SU-DHL-6 (cell line): ENCODE data around the gene DHRS7B.

ENCODE experiments used
- H2AFZ ChIP-seq: fragments of 200-600 bp; sonication (generic); 2 replicates; pipeline ENCODE4 v1.6.1; 2014; ENCODE audit warnings: low read depth, mild to moderate bottlenecking, moderate library complexity, mixed read lengths, antibody characterized with exemption, low read length; ENCODE audit not compliant: severe bottlenecking
- H3F3A ChIP-seq: fragments of 200-600 bp; shearing (Covaris generic); 2 replicates; pipeline ENCODE4 v1.6.0; 2016; ENCODE audit warnings: antibody characterized with exemption, mild to moderate bottlenecking; ENCODE audit not compliant: insufficient read depth
- H3K27ac ChIP-seq: fragments of 200-600 bp; sonication (generic); 2 replicates; pipeline ENCODE4 v1.5.1; 2016; ENCODE audit warnings: low read depth, mild to moderate bottlenecking, low read length, moderate library complexity, mixed read lengths
- H3K27me3 ChIP-seq: fragments of 200-600 bp; sonication (generic), shearing (Covaris generic); 2 replicates; pipeline ENCODE4 v1.6.0; 2014; ENCODE audit warnings: mild to moderate bottlenecking, low read length
- H3K36me3 ChIP-seq: fragments of 200-600 bp; sonication (generic); 2 replicates; pipeline ENCODE4 v1.6.1; 2014; ENCODE audit warnings: mild to moderate bottlenecking, low read length, mixed read lengths
- H3K4me2 ChIP-seq: fragments of 300-600, 200-600 bp; shearing (Covaris generic), sonication (generic); 2 replicates; pipeline ENCODE4 v1.6.0; 2014; ENCODE audit warnings: low read length, low read depth, mild to moderate bottlenecking; ENCODE audit not compliant: poor library complexity, severe bottlenecking
- H3K4me3 ChIP-seq: fragments of 200-600 bp; sonication (generic); 2 replicates; pipeline ENCODE4 v1.5.1; 2014; ENCODE audit warnings: antibody characterized with exemption, low read length, mild to moderate bottlenecking, mixed read lengths; ENCODE audit not compliant: insufficient read depth, poor library complexity, severe bottlenecking
- H3K79me2 ChIP-seq: fragments of 200-600 bp; sonication (generic); 2 replicates; pipeline ENCODE4 v1.6.1; 2014; ENCODE audit warnings: mild to moderate bottlenecking, low read length, moderate library complexity; ENCODE audit not compliant: insufficient read depth
- H3K9ac ChIP-seq: fragments of 200-600 bp; sonication (generic); 2 replicates; pipeline ENCODE4 v1.7.0; 2014; ENCODE audit warnings: mild to moderate bottlenecking, low read length
- H3K9me2 ChIP-seq: fragments of 200-600 bp; sonication (generic); replicated peaks from 2 replicates; pipeline ENCODE4 v1.6.1; 2014; ENCODE audit warnings: low read length; ENCODE audit not compliant: insufficient read depth
- H3K9me3 ChIP-seq: fragments of 200-600 bp; sonication (generic); 2 replicates; pipeline ENCODE4 v1.6.1; 2014; ENCODE audit warnings: low read length, mixed read lengths; ENCODE audit not compliant: insufficient read depth
- H4K20me1 ChIP-seq: fragments of 200-600 bp; sonication (generic); 2 replicates; pipeline ENCODE4 v1.6.1; 2014; ENCODE audit warnings: low read depth, mild to moderate bottlenecking, antibody characterized with exemption, low read length, moderate library complexity, mixed read lengths
- EZH2phosphoT487 ChIP-seq: fragments of 200-600 bp; sonication (generic), shearing (Covaris generic); conservative IDR thresholded peaks from 2 replicates; pipeline ENCODE4 v1.6.1; 2018; ENCODE audit warnings: mild to moderate bottlenecking, antibody characterized with exemption, low read length, moderate library complexity, mixed read lengths
- TF ChIP-seq, protein P1 (sequence below): fragments of 200-600 bp; sonication (generic); IDR thresholded peaks from one replicate; pipeline ENCODE4 v1.5.1; 2017; ENCODE audit warnings: antibody characterized with exemption, mild to moderate bottlenecking, low read length, moderate library complexity; ENCODE audit not compliant: insufficient read depth, poor library complexity, severe bottlenecking

Gene DHRS7B

DNA sequence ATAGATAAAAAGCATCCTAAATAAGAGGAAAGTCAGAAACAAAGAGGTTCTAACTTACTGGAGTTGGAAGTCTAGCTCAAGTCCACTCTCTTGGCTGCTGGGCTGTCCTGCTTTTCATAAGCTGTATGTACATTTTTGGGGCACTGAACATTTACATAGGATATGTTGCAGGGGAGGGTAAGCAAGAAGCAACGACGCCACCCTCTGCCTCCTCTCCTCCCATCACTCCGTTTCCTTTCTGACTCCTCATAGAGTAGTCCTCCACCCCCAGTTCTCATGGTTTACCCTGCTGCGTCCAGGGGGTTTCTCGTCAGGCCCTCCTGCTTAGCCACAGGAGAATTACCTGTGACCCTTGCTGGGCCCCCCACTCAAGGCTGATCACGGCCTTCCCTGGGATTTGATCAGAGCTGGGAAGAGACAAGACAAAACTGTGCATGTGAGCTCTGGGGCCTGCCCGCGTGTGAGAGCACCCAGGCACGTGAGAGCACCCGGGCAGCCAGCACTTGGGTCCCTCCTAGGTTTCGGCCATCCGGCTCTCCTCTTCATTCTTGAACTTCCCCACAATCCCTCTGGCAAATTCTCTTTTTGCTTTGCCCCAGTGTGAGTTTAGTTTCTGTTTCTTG, 50.1 kb downstream of the DHRS7B start:
- no peak for TF ChIP-seq EZH2phosphoT487
- TF ChIP-seq, protein P1, sequence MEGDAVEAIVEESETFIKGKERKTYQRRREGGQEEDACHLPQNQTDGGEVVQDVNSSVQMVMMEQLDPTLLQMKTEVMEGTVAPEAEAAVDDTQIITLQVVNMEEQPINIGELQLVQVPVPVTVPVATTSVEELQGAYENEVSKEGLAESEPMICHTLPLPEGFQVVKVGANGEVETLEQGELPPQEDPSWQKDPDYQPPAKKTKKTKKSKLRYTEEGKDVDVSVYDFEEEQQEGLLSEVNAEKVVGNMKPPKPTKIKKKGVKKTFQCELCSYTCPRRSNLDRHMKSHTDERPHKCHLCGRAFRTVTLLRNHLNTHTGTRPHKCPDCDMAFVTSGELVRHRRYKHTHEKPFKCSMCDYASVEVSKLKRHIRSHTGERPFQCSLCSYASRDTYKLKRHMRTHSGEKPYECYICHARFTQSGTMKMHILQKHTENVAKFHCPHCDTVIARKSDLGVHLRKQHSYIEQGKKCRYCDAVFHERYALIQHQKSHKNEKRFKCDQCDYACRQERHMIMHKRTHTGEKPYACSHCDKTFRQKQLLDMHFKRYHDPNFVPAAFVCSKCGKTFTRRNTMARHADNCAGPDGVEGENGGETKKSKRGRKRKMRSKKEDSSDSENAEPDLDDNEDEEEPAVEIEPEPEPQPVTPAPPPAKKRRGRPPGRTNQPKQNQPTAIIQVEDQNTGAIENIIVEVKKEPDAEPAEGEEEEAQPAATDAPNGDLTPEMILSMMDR: no peak
- no peaks in the 10 kb centered on the region for H3K9me3 ChIP-seq
- no peak overlapping the region for H3K27ac ChIP-seq
- no peaks in the 10 kb centered on the region for H3K27me3 ChIP-seq
- no peak overlapping the region for H3K4me2 ChIP-seq
- H3K9ac ChIP-seq: no peak overlapping the region
- no peaks in the 10 kb centered on the region for H4K20me1 ChIP-seq
- H3K4me3 ChIP-seq: no peak overlapping the region
- H3F3A ChIP-seq: no peaks in the 10 kb centered on the region
- H3K36me3 ChIP-seq: no peaks in the 10 kb centered on the region
- no peak overlapping the region for H2AFZ ChIP-seq
- no peaks in the 10 kb centered on the region for H3K9me2 ChIP-seq
- H3K79me2 ChIP-seq: no peaks in the 10 kb centered on the region

DNA sequence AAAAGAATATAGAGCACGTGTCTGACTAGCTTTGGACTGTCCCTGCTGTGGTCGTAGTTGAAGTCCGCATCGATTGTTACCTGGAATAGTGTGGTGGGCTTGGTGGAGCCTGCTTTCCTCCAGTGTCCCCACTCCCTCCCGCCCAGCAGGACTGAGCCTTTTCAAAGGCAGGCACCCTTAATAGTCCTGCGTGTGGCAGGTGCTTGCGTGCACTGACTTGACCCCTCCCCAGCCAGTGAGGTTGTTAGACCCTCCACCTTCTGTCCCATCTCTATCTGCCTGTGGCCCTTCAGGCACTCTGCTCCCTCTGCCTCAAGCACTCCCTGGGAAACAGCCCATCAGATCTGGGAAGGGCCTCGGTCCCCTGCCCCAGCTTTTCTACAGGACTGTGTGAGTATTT, 50.6 kb downstream of the DHRS7B start:
- Histone ChIP-seq H3K36me3 (no peaks in the 10 kb centered on the region), H3K4me2 (no peak overlapping the region)

DNA sequence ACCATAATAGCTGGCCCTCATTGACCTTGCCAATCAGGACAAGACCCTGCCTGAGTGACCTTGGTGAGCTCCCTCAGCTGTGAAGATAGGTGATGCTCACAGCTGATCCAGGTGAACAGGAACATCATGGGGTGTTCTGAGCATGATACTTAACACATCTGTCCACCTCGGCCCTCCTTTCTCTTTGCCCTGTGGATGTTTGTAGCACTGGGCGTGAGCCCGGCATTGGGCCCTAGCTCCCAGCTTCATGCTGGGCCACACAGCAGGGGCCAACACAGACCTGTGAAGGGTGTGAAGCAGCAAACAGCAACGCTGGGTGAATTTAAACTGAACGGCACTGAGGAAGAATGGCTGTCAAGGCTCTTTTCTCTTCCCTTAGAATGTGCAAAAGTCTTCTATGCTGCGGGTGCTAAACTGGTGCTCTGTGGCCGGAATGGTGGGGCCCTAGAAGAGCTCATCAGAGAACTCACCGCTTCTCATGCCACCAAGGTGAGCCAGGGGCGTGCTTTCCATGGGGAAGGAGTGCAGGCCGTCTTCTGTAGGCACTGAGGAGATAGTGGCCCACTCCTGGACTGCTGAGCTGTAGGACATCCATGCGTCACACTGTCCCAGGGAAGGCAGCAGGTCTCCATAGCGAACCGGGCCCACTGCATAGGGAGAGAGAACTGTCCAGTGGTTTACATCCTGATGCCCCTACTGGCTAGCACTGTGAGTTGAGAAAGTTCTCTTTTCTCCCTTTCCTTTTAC, 51.3 kb downstream of the DHRS7B start:
- H3K79me2 ChIP-seq: no peaks in the 10 kb centered on the region
- H3F3A ChIP-seq: no peaks in the 10 kb centered on the region
- no peak overlapping the region for H2AFZ ChIP-seq
- H3K9me2 ChIP-seq: no peaks in the 10 kb centered on the region
- no peak overlapping the region for H3K4me3 ChIP-seq
- H3K4me2 ChIP-seq: no peak overlapping the region
- H3K27ac ChIP-seq: no peak overlapping the region
- no peaks in the 10 kb centered on the region for H3K27me3 ChIP-seq
- TF ChIP-seq, protein P1: no peak
- no peak for TF ChIP-seq EZH2phosphoT487
- no peaks in the 10 kb centered on the region for H3K9me3 ChIP-seq
- no peak overlapping the region for H3K9ac ChIP-seq
- no peaks in the 10 kb centered on the region for H3K36me3 ChIP-seq
- no peaks in the 10 kb centered on the region for H4K20me1 ChIP-seq

More for the DNA sequence above, 50.6 kb downstream of the DHRS7B start:
- Histone ChIP-seq H2AFZ (no peak overlapping the region), H3K79me2 (no peaks in the 10 kb centered on the region), H3K27ac (no peak overlapping the region), H3K27me3 (no peaks in the 10 kb centered on the region), H3K4me3 (no peak overlapping the region), H3K9me3 (no peaks in the 10 kb centered on the region), H3K9me2 (no peaks in the 10 kb centered on the region), H3K9ac (no peak overlapping the region), H3F3A (no peaks in the 10 kb centered on the region), H4K20me1 (no peaks in the 10 kb centered on the region)
- no peak for TF ChIP-seq EZH2phosphoT487
- TF ChIP-seq, protein P1: no peak
